Type B pancreatic cell (in vitro differentiated cells): ENCODE results near the gene ADSL. TPM values are rescaled to one million over a fixed set of nuclear protein-coding genes. Genes with fewer than 3 reads are reported as not detected.

Experiments
- DNase-seq: peaks from one replicate; pipeline ENCODE4 v3.0.0; 2021; ENCODE audit warnings: mixed read lengths; ENCODE audit not compliant: unreplicated experiment; ENCODE audit errors: extremely low spot score
- H3K27ac Mint-ChIP-seq: 2 replicates; pipeline ENCODE4 v1.8.0; 2021; ENCODE audit warnings: mild to moderate bottlenecking, mixed read lengths
- H3K27me3 Mint-ChIP-seq: 2 replicates; pipeline ENCODE4 v1.8.0; 2021; ENCODE audit warnings: mixed read lengths
- H3K36me3 Mint-ChIP-seq: 2 replicates; pipeline ENCODE4 v1.8.0; 2021; ENCODE audit warnings: mixed read lengths
- H3K4me1 Mint-ChIP-seq: one replicate; pipeline ENCODE4 v1.8.0; 2021; ENCODE audit warnings: mixed read lengths; ENCODE audit not compliant: unreplicated experiment
- H3K4me3 Mint-ChIP-seq: 2 replicates; pipeline ENCODE4 v1.8.0; 2021; ENCODE audit warnings: mild to moderate bottlenecking, mixed read lengths
- H3K9me3 Mint-ChIP-seq: 2 replicates; pipeline ENCODE4 v1.8.0; 2021; ENCODE audit warnings: mixed read lengths
- total RNA-seq: library from RNA; stranded (reverse); gene quantifications from 2 replicates; pipeline ENCODE4 v1.2.1, GENCODE V29; 2021; ENCODE audit warnings: low replicate concordance
- TF ChIP-seq, protein P1 (sequence below): fragments of 200-600 bp; sonication (generic); conservative IDR thresholded peaks from 2 replicates; pipeline ENCODE4 v1.5.0; 2021; ENCODE audit warnings: antibody characterized with exemption, mild to moderate bottlenecking

Gene ADSL
- total RNA-seq, 1 donor from 2014 or later: 82.8 TPM

- TF ChIP-seq, protein P1, sequence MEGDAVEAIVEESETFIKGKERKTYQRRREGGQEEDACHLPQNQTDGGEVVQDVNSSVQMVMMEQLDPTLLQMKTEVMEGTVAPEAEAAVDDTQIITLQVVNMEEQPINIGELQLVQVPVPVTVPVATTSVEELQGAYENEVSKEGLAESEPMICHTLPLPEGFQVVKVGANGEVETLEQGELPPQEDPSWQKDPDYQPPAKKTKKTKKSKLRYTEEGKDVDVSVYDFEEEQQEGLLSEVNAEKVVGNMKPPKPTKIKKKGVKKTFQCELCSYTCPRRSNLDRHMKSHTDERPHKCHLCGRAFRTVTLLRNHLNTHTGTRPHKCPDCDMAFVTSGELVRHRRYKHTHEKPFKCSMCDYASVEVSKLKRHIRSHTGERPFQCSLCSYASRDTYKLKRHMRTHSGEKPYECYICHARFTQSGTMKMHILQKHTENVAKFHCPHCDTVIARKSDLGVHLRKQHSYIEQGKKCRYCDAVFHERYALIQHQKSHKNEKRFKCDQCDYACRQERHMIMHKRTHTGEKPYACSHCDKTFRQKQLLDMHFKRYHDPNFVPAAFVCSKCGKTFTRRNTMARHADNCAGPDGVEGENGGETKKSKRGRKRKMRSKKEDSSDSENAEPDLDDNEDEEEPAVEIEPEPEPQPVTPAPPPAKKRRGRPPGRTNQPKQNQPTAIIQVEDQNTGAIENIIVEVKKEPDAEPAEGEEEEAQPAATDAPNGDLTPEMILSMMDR: no peak
- peaks cover 6% of the 10 kb centered on the region for H3K4me1 Mint-ChIP-seq
- no peak overlapping the region for H3K27ac Mint-ChIP-seq
- H3K27me3 Mint-ChIP-seq: no peaks in the 10 kb centered on the region
- DNase-seq: no peak
- H3K4me3 Mint-ChIP-seq: no peak overlapping the region
- H3K9me3 Mint-ChIP-seq: no peaks in the 10 kb centered on the region
- peaks cover 13% of the 10 kb centered on the region for H3K36me3 Mint-ChIP-seq
Observed at GRCh38 chr22:40421941-40422340, 75.6 kb downstream of the ADSL start.

- TF ChIP-seq, protein P1: no peak
- Mint-ChIP-seq H3K9me3 (no peaks in the 10 kb centered on the region), H3K4me3 (no peak overlapping the region), H3K4me1 (peaks cover 6% of the 10 kb centered on the region), H3K36me3 (peaks cover 13% of the 10 kb centered on the region), H3K27me3 (no peaks in the 10 kb centered on the region), H3K27ac (peak overlapping the region; percentile 15)
- no peak for DNase-seq
Observed at GRCh38 chr22:40422558-40423309, 76.4 kb downstream of the ADSL start.

- Mint-ChIP-seq H3K9me3 (no peaks in the 10 kb centered on the region), H3K27ac (peak overlapping the region; percentile 15), H3K4me3 (no peak overlapping the region), H3K4me1 (peaks cover 6% of the 10 kb centered on the region), H3K36me3 (peaks cover 13% of the 10 kb centered on the region), H3K27me3 (no peaks in the 10 kb centered on the region)
- TF ChIP-seq, protein P1: no peak
- no peak for DNase-seq
Observed at GRCh38 chr22:40423310-40423688, 77.0 kb downstream of the ADSL start.

GRCh38 chr22:40423882-40424640, 77.8 kb downstream of the ADSL start:
- H3K9me3 Mint-ChIP-seq: no peaks in the 10 kb centered on the region
- H3K4me3 Mint-ChIP-seq: no peak overlapping the region
- TF ChIP-seq, protein P1: no peak
- H3K27me3 Mint-ChIP-seq: no peaks in the 10 kb centered on the region
- H3K36me3 Mint-ChIP-seq: peaks cover 18% of the 10 kb centered on the region
- DNase-seq: no peak
- no peak overlapping the region for H3K27ac Mint-ChIP-seq
- H3K4me1 Mint-ChIP-seq: peaks cover 6% of the 10 kb centered on the region

DNA sequence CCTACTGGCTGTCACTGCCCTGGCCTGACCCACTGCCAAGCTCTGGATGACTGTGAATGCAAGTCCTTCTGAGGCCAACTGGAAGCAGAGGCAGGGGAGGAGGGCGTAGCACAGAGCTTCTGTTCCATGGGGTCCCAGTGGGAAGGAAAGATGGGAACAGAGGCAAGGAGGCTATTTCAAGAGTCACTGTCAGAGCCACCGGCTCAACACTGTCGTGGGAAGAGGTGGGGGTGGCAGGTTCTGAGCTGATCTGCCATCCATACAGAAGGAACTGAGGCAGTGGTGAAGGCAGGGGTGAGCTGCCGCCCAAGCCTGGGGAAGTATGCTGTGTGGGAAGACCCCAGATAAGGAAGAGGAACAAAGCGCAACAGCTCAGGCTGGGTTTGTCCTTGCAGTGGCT, 78.8 kb downstream of the ADSL start:
- peaks cover 6% of the 10 kb centered on the region for H3K4me1 Mint-ChIP-seq
- H3K4me3 Mint-ChIP-seq: no peak overlapping the region
- no peaks in the 10 kb centered on the region for H3K27me3 Mint-ChIP-seq
- DNase-seq: no peak
- TF ChIP-seq, protein P1: no peak
- no peak overlapping the region for H3K27ac Mint-ChIP-seq
- H3K9me3 Mint-ChIP-seq: no peaks in the 10 kb centered on the region
- H3K36me3 Mint-ChIP-seq: peaks cover 19% of the 10 kb centered on the region
